Measurements from ENCODE around the gene MYMX.
"Not testable (repeated sequence)": the region's sequence is repeated elsewhere in the genome, so short reads cannot be mapped to it uniquely, and the experiment has no call there.

The MYMX gene

DNA sequence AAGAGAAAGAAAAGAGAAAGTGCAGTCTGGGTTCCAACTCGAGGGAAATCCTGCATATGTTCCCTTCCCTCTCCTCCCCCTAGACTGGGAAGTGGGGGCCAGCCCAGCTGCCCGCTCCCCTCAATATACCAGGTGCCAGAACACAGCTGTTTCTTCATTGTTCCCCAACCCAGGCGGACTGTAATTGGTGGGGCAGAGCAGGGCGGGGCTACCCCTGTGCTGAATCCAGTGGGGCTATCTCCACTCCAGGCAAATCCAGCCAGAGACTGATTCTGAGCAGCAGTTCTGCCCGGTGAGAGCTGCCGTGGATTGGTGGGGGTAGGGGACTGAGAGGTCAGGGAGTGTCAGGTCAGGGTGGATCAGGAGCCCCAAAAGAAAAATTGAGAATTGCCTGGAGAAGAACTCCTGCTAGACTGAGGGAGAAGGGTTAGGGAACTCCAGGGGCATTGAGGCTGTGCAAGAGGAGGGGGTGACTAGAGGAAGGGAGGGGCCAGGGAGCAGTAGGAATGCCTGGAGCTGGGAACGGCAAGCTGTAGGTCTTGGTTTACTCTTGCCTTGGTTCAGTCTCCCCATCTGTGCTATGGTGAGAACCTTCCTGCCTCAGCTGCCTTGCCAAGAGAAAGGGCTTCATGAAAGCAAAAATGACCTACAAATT is at the start of gene MYMX:
TSS of gene MYMX (plus strand) at position 250 of the 655 bp plus-strand sequence. CDS start 546 bp downstream, outside the sequence.
- DNase-seq (ENCODE audit: low spot score), result no peak

GRCh38 chr6:44167567-44167966 is 49.2 kb upstream of the MYMX start:
- DNase-seq (ENCODE audit: low spot score), result no peak

GRCh38 chr6:44169154-44169553 is 47.6 kb upstream of the MYMX start:
- DNase-seq (ENCODE audit: low spot score), result peak; percentile 26

GRCh38 chr6:44169886-44170570 is 46.7 kb upstream of the MYMX start:
- DNase-seq (ENCODE audit: low spot score), result no peak

GRCh38 chr6:44171899-44172546 is 44.7 kb upstream of the MYMX start:
- DNase-seq (ENCODE audit: low spot score), result no peak

DNA sequence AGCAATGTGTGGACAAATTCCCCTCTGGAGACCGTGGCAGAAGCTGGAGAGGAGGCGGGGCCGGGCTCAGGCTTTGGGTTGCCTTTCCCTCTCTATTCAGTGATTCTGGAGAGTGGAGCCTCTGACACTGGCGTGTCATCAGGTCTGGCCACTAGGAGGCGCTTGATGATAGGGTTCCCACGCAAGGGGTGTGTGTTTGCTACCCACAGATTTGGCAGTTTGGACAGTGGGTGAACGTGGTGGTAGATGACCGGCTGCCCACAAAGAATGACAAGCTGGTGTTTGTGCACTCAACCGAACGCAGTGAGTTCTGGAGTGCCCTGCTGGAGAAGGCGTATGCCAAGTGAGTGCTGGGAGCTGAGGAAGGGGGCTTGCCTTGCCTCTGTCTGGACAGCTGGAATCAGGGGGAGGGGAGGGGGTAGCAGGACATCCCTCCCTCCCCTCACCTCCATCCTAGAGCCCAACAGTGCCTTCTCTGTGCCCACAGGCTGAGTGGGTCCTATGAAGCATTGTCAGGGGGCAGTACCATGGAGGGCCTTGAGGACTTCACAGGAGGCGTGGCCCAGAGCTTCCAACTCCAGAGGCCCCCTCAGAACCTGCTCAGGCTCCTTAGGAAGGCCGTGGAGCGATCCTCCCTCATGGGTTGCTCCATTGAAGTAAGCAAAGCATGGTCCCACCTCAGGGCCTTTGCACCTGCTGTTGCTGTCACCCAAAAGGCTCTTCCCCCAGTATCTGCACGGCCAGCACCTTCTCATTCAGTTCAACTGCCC is 43.8 kb upstream of the MYMX start:
- peak; percentile 81 for DNase-seq (ENCODE audit: low spot score)

- DNase-seq (ENCODE audit: low spot score), result no peak
These were observed 40.5 kb upstream of the MYMX start for GRCh38 chr6:44176130-44176761.

GRCh38 chr6:44176762-44177509 is 39.8 kb upstream of the MYMX start:
- DNase-seq (ENCODE audit: low spot score), result no peak

DNA sequence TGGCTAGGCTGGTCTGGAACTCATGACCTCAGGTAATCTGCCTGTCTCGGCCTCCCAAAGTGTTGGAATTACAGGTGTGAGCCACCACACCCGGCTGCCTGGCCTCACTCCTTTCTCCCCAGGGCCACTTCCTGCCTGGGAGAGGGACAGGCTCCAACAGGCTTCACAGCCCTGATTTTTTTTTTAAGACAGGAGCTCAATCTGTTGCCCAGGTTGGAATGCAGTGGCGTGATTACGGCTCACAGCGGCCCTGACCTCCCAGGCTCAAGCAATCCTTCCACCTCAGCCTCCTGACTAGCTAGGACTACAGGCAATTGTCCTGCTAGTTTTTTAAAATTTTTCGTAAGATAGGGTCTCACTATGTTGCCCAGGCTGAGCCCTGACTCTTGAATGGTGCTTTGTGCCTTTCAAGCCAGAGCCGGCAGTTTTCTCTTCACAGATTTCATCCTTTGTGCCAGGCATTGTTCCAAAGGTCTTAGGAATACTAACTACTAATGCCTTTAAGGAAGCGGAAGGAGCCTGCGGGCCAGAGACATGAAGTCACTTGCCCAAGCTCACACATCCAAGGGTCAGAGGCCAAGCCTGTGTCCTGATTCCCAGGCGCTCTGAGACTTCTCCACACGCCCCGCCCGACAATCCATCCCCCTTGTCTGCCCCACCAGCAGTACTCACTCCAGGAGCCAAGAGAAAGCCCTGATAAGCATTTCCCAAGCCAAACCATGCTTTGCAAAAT is 38.9 kb upstream of the MYMX start:
- no peak for DNase-seq (ENCODE audit: low spot score)

- DNase-seq (ENCODE audit: low spot score), result no peak
These were observed 38.2 kb upstream of the MYMX start for GRCh38 chr6:44178424-44179071.

DNA sequence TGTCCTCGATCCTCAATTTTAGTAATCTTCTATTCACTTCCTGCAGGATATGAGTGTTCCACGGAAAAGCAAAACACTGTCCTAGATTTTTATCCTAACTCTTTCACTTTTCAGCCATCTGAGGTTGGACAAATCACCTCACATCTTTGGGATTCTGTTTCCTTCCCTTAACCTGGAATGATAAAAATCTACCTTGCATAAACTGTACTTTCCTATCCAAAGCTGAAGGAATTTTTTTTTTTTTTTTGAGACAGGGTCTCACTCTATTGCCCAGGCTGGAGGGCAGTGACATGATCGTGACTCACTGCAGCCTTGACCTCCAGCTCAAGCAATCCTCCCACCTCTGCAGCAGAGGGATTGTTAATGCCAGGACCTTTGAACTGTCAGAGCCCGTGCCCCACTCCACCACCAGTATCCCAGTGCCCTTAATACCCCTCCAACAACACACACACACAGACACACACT is 37.6 kb upstream of the MYMX start:
- DNase-seq (ENCODE audit: low spot score), result no peak

DNA sequence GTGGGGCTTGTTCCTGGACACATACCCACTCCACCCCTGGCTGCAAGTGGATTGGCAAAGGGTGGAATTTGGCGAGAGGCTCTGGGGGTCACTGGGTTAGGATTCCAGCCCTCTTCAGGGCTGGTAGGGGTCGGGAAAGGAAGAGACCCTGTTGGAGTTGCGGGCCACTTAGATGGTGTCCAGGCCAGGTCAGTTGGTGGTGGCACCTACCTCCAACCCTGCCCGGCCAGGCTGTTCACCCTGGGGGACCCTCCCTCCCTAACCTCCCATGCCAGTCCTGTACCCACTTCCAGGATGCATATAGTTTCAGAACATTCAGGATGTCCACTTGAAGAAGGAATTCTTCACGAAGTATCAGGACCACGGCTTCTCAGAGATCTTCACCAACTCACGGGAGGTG is 37.1 kb upstream of the MYMX start:
- no peak for DNase-seq (ENCODE audit: low spot score)

DNA sequence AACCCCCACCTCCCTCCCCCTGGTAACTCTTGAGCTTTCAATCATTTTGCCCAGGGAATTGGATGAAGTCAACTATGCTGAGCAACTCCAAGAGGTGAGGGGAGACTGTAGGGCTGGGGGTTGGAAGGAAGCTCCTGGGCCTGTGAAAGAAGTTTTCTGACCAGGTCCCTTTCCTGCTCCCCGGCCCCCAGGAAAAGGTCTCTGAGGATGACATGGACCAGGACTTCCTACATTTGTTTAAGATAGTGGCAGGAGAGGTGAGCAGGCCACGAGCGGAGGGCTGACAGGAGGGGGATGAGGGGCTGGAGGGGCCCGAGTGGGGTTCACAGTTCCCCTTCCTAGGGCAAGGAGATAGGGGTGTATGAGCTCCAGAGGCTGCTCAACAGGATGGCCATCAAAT is 36.3 kb upstream of the MYMX start:
- no peak for DNase-seq (ENCODE audit: low spot score)

DNA sequence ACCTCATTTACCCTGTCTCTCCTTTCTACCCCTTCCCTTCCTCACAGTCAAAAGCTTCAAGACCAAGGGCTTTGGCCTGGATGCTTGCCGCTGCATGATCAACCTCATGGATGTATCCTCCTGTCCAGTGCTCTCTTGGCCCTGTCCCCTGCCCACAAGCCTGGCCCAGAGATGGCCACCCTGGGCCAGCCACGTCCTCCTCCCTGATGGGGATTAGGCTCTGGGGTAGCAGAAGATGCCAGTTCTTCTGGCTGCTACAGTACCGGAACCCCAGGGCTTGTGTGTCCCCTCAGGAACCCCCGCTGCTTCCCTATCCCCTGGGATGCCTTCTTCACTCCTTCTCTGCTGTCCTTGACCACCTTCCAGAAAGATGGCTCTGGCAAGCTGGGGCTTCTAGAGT is 35.8 kb upstream of the MYMX start:
- DNase-seq (ENCODE audit: low spot score), result no peak

- DNase-seq (ENCODE audit: low spot score), result not testable (repeated sequence)
These were observed 34.9 kb upstream of the MYMX start for GRCh38 chr6:44181784-44182183.

GRCh38 chr6:44182911-44183390 is 33.8 kb upstream of the MYMX start:
- no peak for DNase-seq (ENCODE audit: low spot score)

GRCh38 chr6:44183783-44184182 is 32.9 kb upstream of the MYMX start:
- no peak for DNase-seq (ENCODE audit: low spot score)

- not testable (repeated sequence) for DNase-seq (ENCODE audit: low spot score)
These were observed 31.4 kb upstream of the MYMX start for GRCh38 chr6:44185356-44185755.

GRCh38 chr6:44185953-44186634 is 30.6 kb upstream of the MYMX start:
- no peak for DNase-seq (ENCODE audit: low spot score)
